ENCODE results near the gene PSAPL1. TPM values are rescaled to one million over a fixed set of nuclear protein-coding genes. Genes with fewer than 3 reads are reported as not detected.

The PSAPL1 gene, protein sequence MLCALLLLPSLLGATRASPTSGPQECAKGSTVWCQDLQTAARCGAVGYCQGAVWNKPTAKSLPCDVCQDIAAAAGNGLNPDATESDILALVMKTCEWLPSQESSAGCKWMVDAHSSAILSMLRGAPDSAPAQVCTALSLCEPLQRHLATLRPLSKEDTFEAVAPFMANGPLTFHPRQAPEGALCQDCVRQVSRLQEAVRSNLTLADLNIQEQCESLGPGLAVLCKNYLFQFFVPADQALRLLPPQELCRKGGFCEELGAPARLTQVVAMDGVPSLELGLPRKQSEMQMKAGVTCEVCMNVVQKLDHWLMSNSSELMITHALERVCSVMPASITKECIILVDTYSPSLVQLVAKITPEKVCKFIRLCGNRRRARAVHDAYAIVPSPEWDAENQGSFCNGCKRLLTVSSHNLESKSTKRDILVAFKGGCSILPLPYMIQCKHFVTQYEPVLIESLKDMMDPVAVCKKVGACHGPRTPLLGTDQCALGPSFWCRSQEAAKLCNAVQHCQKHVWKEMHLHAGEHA
- polyA plus RNA-seq, result not detected in 2 replicates
- not detected in 2 replicates for polyA minus RNA-seq

- H3K4me3 ChIP-seq (ENCODE audit: low read length), result no peak within 1 kb of the TSS
- no peaks in the 10 kb centered on the region for H4K20me1 ChIP-seq (ENCODE audit: insufficient read depth)
- no peaks in the 10 kb centered on the region for H3K9me2 ChIP-seq (ENCODE audit: insufficient read depth, low read length)
- H3K9me3 ChIP-seq (ENCODE audit: low read length), result no peaks in the 10 kb centered on the region
- no peak within 1 kb of the TSS for H3K9ac ChIP-seq (ENCODE audit: low read length)
- H3K36me3 ChIP-seq (ENCODE audit: insufficient read depth, low read length), result no peaks in the 10 kb centered on the region
- no peak within 1 kb of the TSS for H2AFZ ChIP-seq (ENCODE audit: low read depth, low read length)
- H3K79me2 ChIP-seq (replicated peaks; ENCODE audit: insufficient read depth, low read length), result no peaks in the 10 kb centered on the region
- no peaks in the 10 kb centered on the region for H3F3A ChIP-seq (ENCODE audit: insufficient read depth, low read length, poor library complexity, severe bottlenecking)
- TF ChIP-seq, protein P1, sequence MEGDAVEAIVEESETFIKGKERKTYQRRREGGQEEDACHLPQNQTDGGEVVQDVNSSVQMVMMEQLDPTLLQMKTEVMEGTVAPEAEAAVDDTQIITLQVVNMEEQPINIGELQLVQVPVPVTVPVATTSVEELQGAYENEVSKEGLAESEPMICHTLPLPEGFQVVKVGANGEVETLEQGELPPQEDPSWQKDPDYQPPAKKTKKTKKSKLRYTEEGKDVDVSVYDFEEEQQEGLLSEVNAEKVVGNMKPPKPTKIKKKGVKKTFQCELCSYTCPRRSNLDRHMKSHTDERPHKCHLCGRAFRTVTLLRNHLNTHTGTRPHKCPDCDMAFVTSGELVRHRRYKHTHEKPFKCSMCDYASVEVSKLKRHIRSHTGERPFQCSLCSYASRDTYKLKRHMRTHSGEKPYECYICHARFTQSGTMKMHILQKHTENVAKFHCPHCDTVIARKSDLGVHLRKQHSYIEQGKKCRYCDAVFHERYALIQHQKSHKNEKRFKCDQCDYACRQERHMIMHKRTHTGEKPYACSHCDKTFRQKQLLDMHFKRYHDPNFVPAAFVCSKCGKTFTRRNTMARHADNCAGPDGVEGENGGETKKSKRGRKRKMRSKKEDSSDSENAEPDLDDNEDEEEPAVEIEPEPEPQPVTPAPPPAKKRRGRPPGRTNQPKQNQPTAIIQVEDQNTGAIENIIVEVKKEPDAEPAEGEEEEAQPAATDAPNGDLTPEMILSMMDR (IDR thresholded peaks at IDR 0.05; ENCODE audit: poor library complexity, severe bottlenecking), result no peak
- TF ChIP-seq EP300 (conservative IDR thresholded peaks at IDR 0.05; ENCODE audit: poor library complexity, severe bottlenecking), result no peak
- TF ChIP-seq MXI1 (conservative IDR thresholded peaks at IDR 0.05; ENCODE audit: poor library complexity, severe bottlenecking), result no peak
- TF ChIP-seq EZH2 (IDR thresholded peaks at IDR 0.05; ENCODE audit: borderline replicate concordance, insufficient read depth, low read length, poor library complexity, severe bottlenecking), result no peak
- no peak for TF ChIP-seq RAD21 (conservative IDR thresholded peaks at IDR 0.05)
- no peak for TF ChIP-seq POLR2AphosphoS5 (IDR thresholded peaks at IDR 0.05)
- TF ChIP-seq, protein P2, sequence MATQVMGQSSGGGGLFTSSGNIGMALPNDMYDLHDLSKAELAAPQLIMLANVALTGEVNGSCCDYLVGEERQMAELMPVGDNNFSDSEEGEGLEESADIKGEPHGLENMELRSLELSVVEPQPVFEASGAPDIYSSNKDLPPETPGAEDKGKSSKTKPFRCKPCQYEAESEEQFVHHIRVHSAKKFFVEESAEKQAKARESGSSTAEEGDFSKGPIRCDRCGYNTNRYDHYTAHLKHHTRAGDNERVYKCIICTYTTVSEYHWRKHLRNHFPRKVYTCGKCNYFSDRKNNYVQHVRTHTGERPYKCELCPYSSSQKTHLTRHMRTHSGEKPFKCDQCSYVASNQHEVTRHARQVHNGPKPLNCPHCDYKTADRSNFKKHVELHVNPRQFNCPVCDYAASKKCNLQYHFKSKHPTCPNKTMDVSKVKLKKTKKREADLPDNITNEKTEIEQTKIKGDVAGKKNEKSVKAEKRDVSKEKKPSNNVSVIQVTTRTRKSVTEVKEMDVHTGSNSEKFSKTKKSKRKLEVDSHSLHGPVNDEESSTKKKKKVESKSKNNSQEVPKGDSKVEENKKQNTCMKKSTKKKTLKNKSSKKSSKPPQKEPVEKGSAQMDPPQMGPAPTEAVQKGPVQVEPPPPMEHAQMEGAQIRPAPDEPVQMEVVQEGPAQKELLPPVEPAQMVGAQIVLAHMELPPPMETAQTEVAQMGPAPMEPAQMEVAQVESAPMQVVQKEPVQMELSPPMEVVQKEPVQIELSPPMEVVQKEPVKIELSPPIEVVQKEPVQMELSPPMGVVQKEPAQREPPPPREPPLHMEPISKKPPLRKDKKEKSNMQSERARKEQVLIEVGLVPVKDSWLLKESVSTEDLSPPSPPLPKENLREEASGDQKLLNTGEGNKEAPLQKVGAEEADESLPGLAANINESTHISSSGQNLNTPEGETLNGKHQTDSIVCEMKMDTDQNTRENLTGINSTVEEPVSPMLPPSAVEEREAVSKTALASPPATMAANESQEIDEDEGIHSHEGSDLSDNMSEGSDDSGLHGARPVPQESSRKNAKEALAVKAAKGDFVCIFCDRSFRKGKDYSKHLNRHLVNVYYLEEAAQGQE (IDR thresholded peaks at IDR 0.05; ENCODE audit: borderline replicate concordance), result no peak
- no peak for TF ChIP-seq SMC3 (conservative IDR thresholded peaks at IDR 0.05; ENCODE audit: poor library complexity)
- no peak for TF ChIP-seq TAF1 (IDR thresholded peaks at IDR 0.05; ENCODE audit: low read depth)
- H3K27me3 ChIP-seq (ENCODE audit: insufficient read depth, low read depth, low read length), result no peaks in the 10 kb centered on the region
- H3K4me2 ChIP-seq (ENCODE audit: low read length), result no peak within 1 kb of the TSS
- no peak within 1 kb of the TSS for H3K27ac ChIP-seq (ENCODE audit: low read length)
Observed at GRCh38 chr4:7434766-7435150, at the start of gene PSAPL1. Gene PSAPL1 (minus strand): TSS chr4:7434930. CDS start chr4:7434879, 51 bp downstream.

DNA sequence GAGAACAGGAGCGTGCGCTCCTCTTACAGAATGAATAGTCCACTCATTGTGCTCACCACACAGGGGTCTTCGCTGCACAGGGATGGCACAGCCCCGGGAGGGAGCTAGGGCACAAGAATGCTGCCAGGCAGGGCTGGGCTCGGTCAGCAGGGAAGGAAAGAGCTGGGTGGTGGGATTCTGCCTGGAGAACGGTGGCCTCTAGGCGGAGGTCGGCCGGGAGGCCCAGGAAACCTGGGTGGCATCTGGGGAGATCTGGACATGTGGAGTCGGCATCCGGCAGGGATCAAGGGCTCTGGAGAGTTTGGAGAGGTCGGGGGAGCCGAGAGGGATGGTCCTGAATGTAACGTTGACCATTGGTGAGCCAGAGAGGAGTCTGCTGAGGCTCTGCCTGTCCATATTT is 46.5 kb upstream of the PSAPL1 start:
- H3K9me2 ChIP-seq (ENCODE audit: insufficient read depth, low read length), result no peaks in the 10 kb centered on the region
- H3K9ac ChIP-seq (ENCODE audit: low read length), result no peak overlapping the region
- TF ChIP-seq EZH2 (IDR thresholded peaks at IDR 0.05; ENCODE audit: borderline replicate concordance, insufficient read depth, low read length, poor library complexity, severe bottlenecking) (no peak), MXI1 (conservative IDR thresholded peaks at IDR 0.05; ENCODE audit: poor library complexity, severe bottlenecking) (no peak), TAF1 (IDR thresholded peaks at IDR 0.05; ENCODE audit: low read depth) (no peak), POLR2AphosphoS5 (IDR thresholded peaks at IDR 0.05) (no peak), SMC3 (conservative IDR thresholded peaks at IDR 0.05; ENCODE audit: poor library complexity) (no peak)
- TF ChIP-seq, protein P2 (IDR thresholded peaks at IDR 0.05; ENCODE audit: borderline replicate concordance), result no peak
- H3K9me3 ChIP-seq (ENCODE audit: low read length), result no peaks in the 10 kb centered on the region
- no peaks in the 10 kb centered on the region for H3K36me3 ChIP-seq (ENCODE audit: insufficient read depth, low read length)
- no peak overlapping the region for H2AFZ ChIP-seq (ENCODE audit: low read depth, low read length)
- no peaks in the 10 kb centered on the region for H3F3A ChIP-seq (ENCODE audit: insufficient read depth, low read length, poor library complexity, severe bottlenecking)
- no peak overlapping the region for H3K4me3 ChIP-seq (ENCODE audit: low read length)
- no peaks in the 10 kb centered on the region for H3K79me2 ChIP-seq (replicated peaks; ENCODE audit: insufficient read depth, low read length)
- H3K27ac ChIP-seq (ENCODE audit: low read length), result no peak overlapping the region
- H4K20me1 ChIP-seq (ENCODE audit: insufficient read depth), result no peaks in the 10 kb centered on the region
- no peak overlapping the region for H3K4me2 ChIP-seq (ENCODE audit: low read length)
- H3K27me3 ChIP-seq (ENCODE audit: insufficient read depth, low read depth, low read length), result no peaks in the 10 kb centered on the region
